ENCODE data around the gene EZH2. TPM values are rescaled to one million over a fixed set of nuclear protein-coding genes. Genes with fewer than 3 reads are reported as not detected.

The EZH2 gene
- total RNA-seq, 4 donors from 2014 or later = 6.8 to 22.4 (median 8.2) TPM

- WGBS = 89% methylated on average over 1 of the region's 1 CpG
- no peak overlapping the region for H3K4me3 ChIP-seq
- H3K27ac ChIP-seq = no peak overlapping the region
- H3K4me1 ChIP-seq = peaks cover 4% of the 10 kb centered on the region
- TF ChIP-seq EP300 (IDR thresholded peaks at IDR 0.05) (no peak), POLR2A (IDR thresholded peaks at IDR 0.05) (no peak), POLR2AphosphoS5 (IDR thresholded peaks at IDR 0.05) (no peak), CTCF (IDR thresholded peaks at IDR 0.05) (no peak)
- no peaks in the 10 kb centered on the region for H3K36me3 ChIP-seq
- H3K27me3 ChIP-seq = no peaks in the 10 kb centered on the region
- no peaks in the 10 kb centered on the region for H3K9me3 ChIP-seq
- no peak for DNase-seq (ENCODE audit: low spot score in 2 of 2)
Measured at GRCh38 chr7:148911626-148912025, 27.5 kb upstream of the EZH2 start.

- no peaks in the 10 kb centered on the region for H3K9me3 ChIP-seq
- 81% methylated on average over 5 of the region's 5 CpGs for WGBS
- no peaks in the 10 kb centered on the region for H3K27me3 ChIP-seq
- peaks cover 4% of the 10 kb centered on the region for H3K4me1 ChIP-seq
- TF ChIP-seq EP300 (IDR thresholded peaks at IDR 0.05) (no peak), POLR2AphosphoS5 (IDR thresholded peaks at IDR 0.05) (no peak), CTCF (IDR thresholded peaks at IDR 0.05) (no peak), POLR2A (IDR thresholded peaks at IDR 0.05) (no peak)
- DNase-seq (ENCODE audit: low spot score in 2 of 2) = no peak
- no peak overlapping the region for H3K4me3 ChIP-seq
- H3K36me3 ChIP-seq = no peaks in the 10 kb centered on the region
- H3K27ac ChIP-seq = no peak overlapping the region
Measured at GRCh38 chr7:148909568-148909967, 25.5 kb upstream of the EZH2 start.

- DNase-seq (ENCODE audit: low spot score in 2 of 2) = no peak
- H3K4me1 ChIP-seq = peaks cover 4% of the 10 kb centered on the region
- no peak overlapping the region for H3K4me3 ChIP-seq
- TF ChIP-seq EP300 (IDR thresholded peaks at IDR 0.05) (no peak), CTCF (IDR thresholded peaks at IDR 0.05) (no peak), POLR2A (IDR thresholded peaks at IDR 0.05) (no peak), POLR2AphosphoS5 (IDR thresholded peaks at IDR 0.05) (no peak)
- no peaks in the 10 kb centered on the region for H3K27me3 ChIP-seq
- no peaks in the 10 kb centered on the region for H3K36me3 ChIP-seq
- H3K27ac ChIP-seq = no peak overlapping the region
- 82% methylated on average over 9 of the region's 9 CpGs for WGBS
- no peaks in the 10 kb centered on the region for H3K9me3 ChIP-seq
Measured at GRCh38 chr7:148906707-148907498, 22.8 kb upstream of the EZH2 start.

- Histone ChIP-seq H3K4me3 (no peak overlapping the region), H3K9me3 (no peaks in the 10 kb centered on the region), H3K36me3 (no peaks in the 10 kb centered on the region), H3K27me3 (no peaks in the 10 kb centered on the region), H3K27ac (no peak overlapping the region), H3K4me1 (peaks cover 4% of the 10 kb centered on the region)
- TF ChIP-seq POLR2AphosphoS5 (IDR thresholded peaks at IDR 0.05) (no peak), POLR2A (IDR thresholded peaks at IDR 0.05) (no peak), CTCF (IDR thresholded peaks at IDR 0.05) (no peak), EP300 (IDR thresholded peaks at IDR 0.05) (no peak)
- 38% methylated on average over 6 of the region's 6 CpGs for WGBS
- no peak for DNase-seq (ENCODE audit: low spot score in 2 of 2)
Measured at GRCh38 chr7:148905093-148905666, 21.1 kb upstream of the EZH2 start.

- Histone ChIP-seq H3K9me3 (no peaks in the 10 kb centered on the region), H3K4me1 (no peaks in the 10 kb centered on the region), H3K27ac (no peak overlapping the region), H3K27me3 (no peaks in the 10 kb centered on the region), H3K4me3 (no peak overlapping the region), H3K36me3 (no peaks in the 10 kb centered on the region)
- DNase-seq (ENCODE audit: low spot score in 2 of 2) = no peak
- no peak for TF ChIP-seq POLR2A (IDR thresholded peaks at IDR 0.05)
- WGBS = 88% methylated on average over 1 of the region's 1 CpG
Measured at GRCh38 chr7:148903504-148903903, 19.4 kb upstream of the EZH2 start.
